ENCODE measurements around the gene DAZAP1. TPM values are rescaled to one million over a fixed set of nuclear protein-coding genes. Genes with fewer than 3 reads are reported as not detected.

Gene DAZAP1
- total RNA-seq, 1 experiment from 2014 or later, result 151 TPM

GRCh38 chr19:1429750-1430149 lies 22.4 kb downstream of the DAZAP1 start:
- H3K4me1 Mint-ChIP-seq (ENCODE audit: low read depth, unreplicated experiment), result no peaks in the 10 kb centered on the region
- no peaks in the 10 kb centered on the region for H3K9me3 Mint-ChIP-seq (ENCODE audit: low read depth, unreplicated experiment)
- no peaks in the 10 kb centered on the region for H3K27me3 Mint-ChIP-seq (ENCODE audit: unreplicated experiment)
- H3K4me3 Mint-ChIP-seq (ENCODE audit: low read depth, unreplicated experiment), result no peak overlapping the region
- H3K27ac Mint-ChIP-seq (ENCODE audit: unreplicated experiment), result no peak overlapping the region
- DNase-seq, result no peak
- no TSS peak for BruUV-seq (replicated peaks)
- H3K36me3 Mint-ChIP-seq (ENCODE audit: insufficient read depth, unreplicated experiment), result peaks cover 37% of the 10 kb centered on the region
- TF ChIP-seq CTCF (IDR thresholded peaks at IDR 0.05; ENCODE audit: unreplicated experiment), result no peak
- intact Hi-C loops (cut with micrococcal nuclease; ENCODE audit: unreplicated experiment), result no loop called here
- CTCF ChIA-PET, result no interaction called here

- Mint-ChIP-seq H3K36me3 (ENCODE audit: insufficient read depth, unreplicated experiment) (peaks cover 32% of the 10 kb centered on the region), H3K27ac (ENCODE audit: unreplicated experiment) (no peak overlapping the region), H3K9me3 (ENCODE audit: low read depth, unreplicated experiment) (no peaks in the 10 kb centered on the region), H3K4me3 (ENCODE audit: low read depth, unreplicated experiment) (no peak overlapping the region), H3K4me1 (ENCODE audit: low read depth, unreplicated experiment) (no peaks in the 10 kb centered on the region), H3K27me3 (ENCODE audit: unreplicated experiment) (no peaks in the 10 kb centered on the region)
- BruUV-seq (replicated peaks), result no TSS peak
- no peak for DNase-seq
- CTCF ChIA-PET, result no interaction called here
- intact Hi-C loops (cut with micrococcal nuclease; ENCODE audit: unreplicated experiment), result no loop called here
- TF ChIP-seq CTCF (IDR thresholded peaks at IDR 0.05; ENCODE audit: unreplicated experiment), result no peak
These were observed 22.9 kb downstream of the DAZAP1 start for GRCh38 chr19:1430246-1430645.

GRCh38 chr19:1431759-1432506 lies 24.5 kb downstream of the DAZAP1 start:
- CTCF ChIA-PET, result interaction anchor here (0.6 kb wide), 1 partner anchor 30 kb away, joined by 3 read pairs; no protein-coding TSS in a partner anchor
- no peak for TF ChIP-seq CTCF (IDR thresholded peaks at IDR 0.05; ENCODE audit: unreplicated experiment)
- H3K4me3 Mint-ChIP-seq (ENCODE audit: low read depth, unreplicated experiment), result no peak overlapping the region
- intact Hi-C loops (cut with micrococcal nuclease; ENCODE audit: unreplicated experiment), result no loop called here
- H3K27ac Mint-ChIP-seq (ENCODE audit: unreplicated experiment), result no peak overlapping the region
- H3K27me3 Mint-ChIP-seq (ENCODE audit: unreplicated experiment), result no peaks in the 10 kb centered on the region
- H3K4me1 Mint-ChIP-seq (ENCODE audit: low read depth, unreplicated experiment), result no peaks in the 10 kb centered on the region
- H3K9me3 Mint-ChIP-seq (ENCODE audit: low read depth, unreplicated experiment), result no peaks in the 10 kb centered on the region
- H3K36me3 Mint-ChIP-seq (ENCODE audit: insufficient read depth, unreplicated experiment), result peaks cover 18% of the 10 kb centered on the region
- no peak for DNase-seq
- no TSS peak for BruUV-seq (replicated peaks)

GRCh38 chr19:1432507-1432887 lies 25.1 kb downstream of the DAZAP1 start:
- Mint-ChIP-seq H3K36me3 (ENCODE audit: insufficient read depth, unreplicated experiment) (peaks cover 14% of the 10 kb centered on the region), H3K9me3 (ENCODE audit: low read depth, unreplicated experiment) (no peaks in the 10 kb centered on the region), H3K4me1 (ENCODE audit: low read depth, unreplicated experiment) (no peaks in the 10 kb centered on the region), H3K27ac (ENCODE audit: unreplicated experiment) (no peak overlapping the region), H3K4me3 (ENCODE audit: low read depth, unreplicated experiment) (no peak overlapping the region), H3K27me3 (ENCODE audit: unreplicated experiment) (no peaks in the 10 kb centered on the region)
- CTCF ChIA-PET, result interaction anchor here (0.6 kb wide), 1 partner anchor 30 kb away, joined by 3 read pairs; no protein-coding TSS in a partner anchor
- DNase-seq, result no peak
- no TSS peak for BruUV-seq (replicated peaks)
- no peak for TF ChIP-seq CTCF (IDR thresholded peaks at IDR 0.05; ENCODE audit: unreplicated experiment)
- intact Hi-C loops (cut with micrococcal nuclease; ENCODE audit: unreplicated experiment), result no loop called here

All from Calu3 (cell line).